Hindlimb muscle (tissue), 1 donor: ENCODE results near the gene TNS3. TPM values are rescaled to one million over a fixed set of nuclear protein-coding genes. Genes with fewer than 3 reads are reported as not detected.

ENCODE experiments used
- DNase-seq: peaks from one replicate; pipeline ENCODE4 v3.0.0-alpha.2; 2013
- polyA plus RNA-seq: library from polyadenylated mRNA; unstranded; fragments of 120-200 nt; gene quantifications from one replicate; pipeline ENCODE4 v1.2.1, GENCODE V29; 2013; ENCODE audit not compliant: insufficient read length

The TNS3 gene
- polyA plus RNA-seq, 1 donor: 24.9 TPM

- no peak for DNase-seq
These were observed 244.4 kb downstream of the TNS3 start for GRCh38 chr7:47337531-47337930.

GRCh38 chr7:47336472-47337425, 245.2 kb downstream of the TNS3 start:
- no peak for DNase-seq

GRCh38 chr7:47335557-47336471, 246.1 kb downstream of the TNS3 start:
- no peak for DNase-seq

- no peak for DNase-seq
These were observed 246.8 kb downstream of the TNS3 start for GRCh38 chr7:47335071-47335470.

GRCh38 chr7:47333959-47334358, 248.0 kb downstream of the TNS3 start:
- no peak for DNase-seq

- DNase-seq: no peak
These were observed 248.4 kb downstream of the TNS3 start for GRCh38 chr7:47333554-47333887.

- DNase-seq: no peak
These were observed 249.0 kb downstream of the TNS3 start for GRCh38 chr7:47332681-47333553.

- DNase-seq: no peak
These were observed 249.7 kb downstream of the TNS3 start for GRCh38 chr7:47332213-47332612.

- no peak for DNase-seq
These were observed 250.7 kb downstream of the TNS3 start for GRCh38 chr7:47331179-47331565.

- no peak for DNase-seq
These were observed 251.2 kb downstream of the TNS3 start for GRCh38 chr7:47330561-47331178.

- no peak for DNase-seq
These were observed 251.9 kb downstream of the TNS3 start for GRCh38 chr7:47330026-47330425.

GRCh38 chr7:47329320-47329926, 252.5 kb downstream of the TNS3 start:
- DNase-seq: no peak

- DNase-seq: no peak
These were observed 253.3 kb downstream of the TNS3 start for GRCh38 chr7:47328392-47329319.

- DNase-seq: peak; percentile 87
These were observed 254.1 kb downstream of the TNS3 start for GRCh38 chr7:47327698-47328391.

GRCh38 chr7:47327346-47327697, 254.6 kb downstream of the TNS3 start:
- no peak for DNase-seq

GRCh38 chr7:47326808-47327207, 255.1 kb downstream of the TNS3 start:
- DNase-seq: peak; percentile 79

- peak; percentile 32 for DNase-seq
These were observed 255.7 kb downstream of the TNS3 start for GRCh38 chr7:47326220-47326619.

- no peak for DNase-seq
These were observed 256.6 kb downstream of the TNS3 start for GRCh38 chr7:47325337-47325736.

GRCh38 chr7:47323904-47324303, 258.0 kb downstream of the TNS3 start:
- no peak for DNase-seq

- DNase-seq: no peak
These were observed 259.2 kb downstream of the TNS3 start for GRCh38 chr7:47322731-47323130.
